ENCODE results near the gene MTF2. TPM values are rescaled to one million over a fixed set of nuclear protein-coding genes. Genes with fewer than 3 reads are reported as not detected.
"Not testable (repeated sequence)": the region's sequence is repeated elsewhere in the genome, so short reads cannot be mapped to it uniquely, and the experiment has no call there.

Gene MTF2
- 10 to 100 TPM; 13.5 to 13.7 TPM for total RNA-seq

DNA sequence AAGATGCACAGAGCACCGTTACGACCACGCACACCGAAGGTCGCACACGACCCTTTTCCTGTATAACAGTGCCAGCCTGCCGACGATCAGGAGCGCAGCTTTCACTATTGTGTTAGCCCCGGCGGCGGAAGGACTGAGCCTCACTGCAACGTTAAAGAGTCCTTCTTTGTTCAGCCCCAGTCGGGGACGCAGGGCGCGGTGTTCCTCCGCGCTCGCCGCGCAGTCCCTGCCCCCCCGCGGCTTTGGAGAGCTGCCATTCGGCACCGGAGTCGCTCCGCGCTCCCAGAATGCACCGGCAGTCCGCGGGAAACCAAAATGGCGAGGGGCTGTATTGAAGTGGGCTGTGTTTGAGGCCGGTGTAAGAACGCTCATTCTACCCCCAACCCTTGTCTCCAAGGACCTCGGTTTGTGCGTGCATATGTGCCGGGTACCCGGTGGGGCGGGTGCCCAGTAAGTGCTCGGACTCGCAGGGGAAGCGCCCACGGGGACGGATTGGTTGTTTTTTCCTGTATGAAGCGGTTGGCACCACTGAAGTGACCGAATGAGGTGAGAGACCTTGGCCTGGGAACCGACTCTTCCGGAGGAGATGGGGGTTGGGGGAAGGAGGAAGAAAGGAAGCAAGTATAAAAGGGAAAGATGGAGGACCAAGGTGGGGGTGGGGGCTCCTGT, at the start of gene MTF2:
TSS of gene MTF2 (plus strand) at position 298 of the 669 bp plus-strand sequence. CDS start at position 542, 244 bp downstream.
- intact Hi-C loops (cut with DNase I): no loop called here
- H3K36me3 ChIP-seq (replicated peaks in 1 of 2; ENCODE audit: insufficient read depth in 1 of 2, low read depth in 2 of 2): no peaks in the 10 kb centered on the region
- peak; percentile 97 for ATAC-seq
- 0 to 2% methylated on average over 21 to 49 of the region's 49 CpGs for WGBS, 2 donors
- peak within 1 kb of the TSS; percentile 17 to 81 for H3K4me3 ChIP-seq
- peaks cover 25% of the 10 kb centered on the region for H3K4me1 ChIP-seq
- no peaks in the 10 kb centered on the region for H3K27me3 ChIP-seq
- TF ChIP-seq, protein P1, sequence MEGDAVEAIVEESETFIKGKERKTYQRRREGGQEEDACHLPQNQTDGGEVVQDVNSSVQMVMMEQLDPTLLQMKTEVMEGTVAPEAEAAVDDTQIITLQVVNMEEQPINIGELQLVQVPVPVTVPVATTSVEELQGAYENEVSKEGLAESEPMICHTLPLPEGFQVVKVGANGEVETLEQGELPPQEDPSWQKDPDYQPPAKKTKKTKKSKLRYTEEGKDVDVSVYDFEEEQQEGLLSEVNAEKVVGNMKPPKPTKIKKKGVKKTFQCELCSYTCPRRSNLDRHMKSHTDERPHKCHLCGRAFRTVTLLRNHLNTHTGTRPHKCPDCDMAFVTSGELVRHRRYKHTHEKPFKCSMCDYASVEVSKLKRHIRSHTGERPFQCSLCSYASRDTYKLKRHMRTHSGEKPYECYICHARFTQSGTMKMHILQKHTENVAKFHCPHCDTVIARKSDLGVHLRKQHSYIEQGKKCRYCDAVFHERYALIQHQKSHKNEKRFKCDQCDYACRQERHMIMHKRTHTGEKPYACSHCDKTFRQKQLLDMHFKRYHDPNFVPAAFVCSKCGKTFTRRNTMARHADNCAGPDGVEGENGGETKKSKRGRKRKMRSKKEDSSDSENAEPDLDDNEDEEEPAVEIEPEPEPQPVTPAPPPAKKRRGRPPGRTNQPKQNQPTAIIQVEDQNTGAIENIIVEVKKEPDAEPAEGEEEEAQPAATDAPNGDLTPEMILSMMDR (IDR thresholded peaks at IDR 0.05): peak in 2 of 7 experiments; percentile 16 to 39
- TF ChIP-seq POLR2A (IDR thresholded peaks at IDR 0.05): peak; percentile 96 to 99 (median 99)
- H3K9me3 ChIP-seq: no peaks in the 10 kb centered on the region
- peak; percentile 95 to 97 (median 96) for DNase-seq
- peak within 1 kb of the TSS; percentile 55 to 93 (median 78) for H3K27ac ChIP-seq

DNA sequence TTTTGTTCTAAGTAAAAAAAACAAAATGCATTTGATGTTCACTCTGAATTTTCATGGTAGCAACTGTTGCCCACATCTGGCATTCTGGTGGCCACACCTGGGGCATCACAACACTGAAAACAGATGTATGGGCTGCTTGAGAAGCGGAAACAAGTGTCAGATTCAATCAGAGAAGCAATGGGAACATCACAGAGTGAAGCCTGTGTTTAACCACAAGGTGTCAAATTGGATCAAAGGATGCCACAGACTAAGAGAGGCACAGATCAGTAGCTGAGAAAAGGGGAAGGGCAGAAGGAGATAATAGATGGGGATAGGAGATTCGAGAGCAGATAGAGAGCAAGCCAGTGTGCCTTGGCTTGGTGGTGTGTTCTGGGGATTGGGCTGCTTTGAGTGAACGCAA, 49.8 kb upstream of the MTF2 start:
- WGBS, 2 donors: 48 to 59% methylated on average over 3 of the region's 3 CpGs
- H3K36me3 ChIP-seq (replicated peaks in 1 of 2; ENCODE audit: insufficient read depth in 1 of 2, low read depth in 2 of 2): no peaks in the 10 kb centered on the region
- no peak for TF ChIP-seq POLR2A (IDR thresholded peaks at IDR 0.05)
- TF ChIP-seq, protein P1 (IDR thresholded peaks at IDR 0.05): no peak
- H3K4me3 ChIP-seq: no peak overlapping the region
- H3K27ac ChIP-seq: no peak overlapping the region
- H3K27me3 ChIP-seq: no peaks in the 10 kb centered on the region
- ATAC-seq (no peak), DNase-seq (no peak)
- no peaks in the 10 kb centered on the region for H3K4me1 ChIP-seq
- H3K9me3 ChIP-seq: no peaks in the 10 kb centered on the region
- intact Hi-C loops (cut with DNase I): no loop called here

DNA sequence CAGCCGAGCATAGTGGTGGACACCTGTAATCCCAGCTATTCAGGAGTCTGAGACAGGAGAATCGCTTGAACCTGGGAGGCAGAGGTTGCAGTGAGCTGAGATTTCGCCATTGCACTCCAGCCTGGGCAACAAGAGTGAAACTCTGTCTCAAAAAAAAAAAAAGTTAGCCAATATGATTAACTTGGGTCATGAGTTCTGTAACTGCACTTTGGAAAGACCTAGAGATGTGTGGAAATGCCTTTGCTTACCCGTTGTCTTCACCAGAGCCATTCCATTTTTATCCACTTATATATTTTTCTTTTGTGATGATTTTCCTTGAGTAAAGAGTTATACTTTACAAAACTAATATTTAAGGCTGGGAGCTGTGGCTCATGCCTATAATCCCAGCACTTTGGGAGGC, 48.9 kb upstream of the MTF2 start:
- H3K4me3 ChIP-seq; ATAC-seq; H3K36me3 ChIP-seq (replicated peaks in 1 of 2; ENCODE audit: insufficient read depth in 1 of 2, low read depth in 2 of 2); H3K27ac ChIP-seq; DNase-seq; H3K4me1 ChIP-seq; H3K9me3 ChIP-seq; H3K27me3 ChIP-seq; intact Hi-C loops (cut with DNase I): not testable (repeated sequence)
- 72 to 79% methylated on average over 4 of the region's 4 CpGs for WGBS, 2 donors

DNA sequence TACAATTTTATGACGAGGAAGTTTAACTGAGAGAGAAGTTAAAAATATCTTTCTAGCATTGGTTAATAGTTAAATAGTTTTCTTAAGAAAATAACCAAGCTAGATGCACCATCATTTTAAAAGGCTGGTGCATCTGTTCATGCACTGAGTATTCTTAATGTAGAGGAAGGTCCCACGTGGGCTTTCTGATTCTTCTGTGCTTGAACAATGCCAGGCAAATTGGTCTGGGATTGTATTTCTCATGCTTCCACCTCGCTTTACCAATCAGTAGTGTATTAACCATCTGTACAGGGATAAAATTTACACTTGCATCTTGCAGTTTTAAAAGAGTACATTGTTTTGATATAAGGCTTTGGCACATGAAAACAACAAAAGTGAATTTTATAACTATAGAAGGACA, 47.4 kb upstream of the MTF2 start:
- TF ChIP-seq, protein P1 (IDR thresholded peaks at IDR 0.05): no peak
- TF ChIP-seq POLR2A (IDR thresholded peaks at IDR 0.05): no peak
- 49 to 62% methylated on average over 3 of the region's 3 CpGs for WGBS, 2 donors
- no peak for DNase-seq
- Histone ChIP-seq H3K4me1 (no peaks in the 10 kb centered on the region), H3K36me3 (replicated peaks in 1 of 2; ENCODE audit: insufficient read depth in 1 of 2, low read depth in 2 of 2) (no peaks in the 10 kb centered on the region), H3K27ac (no peak overlapping the region), H3K9me3 (no peaks in the 10 kb centered on the region), H3K4me3 (no peak overlapping the region), H3K27me3 (no peaks in the 10 kb centered on the region)
- intact Hi-C loops (cut with DNase I): no loop called here
- no peak for ATAC-seq

DNA sequence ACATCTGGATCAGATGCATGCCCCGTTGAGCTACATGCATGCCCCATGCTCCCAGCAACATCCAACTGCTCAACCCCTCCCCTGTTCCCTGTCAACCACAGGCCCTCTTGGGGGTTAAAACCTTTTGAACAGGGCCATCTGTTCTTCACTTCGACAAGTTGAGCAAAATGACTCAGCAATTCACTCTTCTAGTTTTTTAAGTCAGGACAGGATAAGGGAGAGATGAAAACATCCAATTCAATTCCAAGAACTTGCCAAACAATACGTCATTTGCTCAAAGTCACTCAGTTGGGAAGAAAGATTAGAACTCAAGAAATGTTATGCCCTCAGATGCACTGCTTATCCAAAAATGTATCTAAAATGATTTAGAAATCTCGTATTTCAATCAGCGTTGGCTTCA, 46.1 kb upstream of the MTF2 start:
- H3K27ac ChIP-seq: no peak overlapping the region
- H3K9me3 ChIP-seq: no peaks in the 10 kb centered on the region
- no peak for ATAC-seq
- intact Hi-C loops (cut with DNase I): no loop called here
- no peak overlapping the region for H3K4me3 ChIP-seq
- TF ChIP-seq, protein P1 (IDR thresholded peaks at IDR 0.05): no peak
- TF ChIP-seq POLR2A (IDR thresholded peaks at IDR 0.05): no peak
- 53 to 54% methylated on average over 5 of the region's 5 CpGs for WGBS, 2 donors
- no peaks in the 10 kb centered on the region for H3K4me1 ChIP-seq
- no peak for DNase-seq
- no peaks in the 10 kb centered on the region for H3K36me3 ChIP-seq (replicated peaks in 1 of 2; ENCODE audit: insufficient read depth in 1 of 2, low read depth in 2 of 2)
- H3K27me3 ChIP-seq: no peaks in the 10 kb centered on the region

Measured in body of pancreas (tissue), 4 donors.